SK-N-MC (cell line): ENCODE results near the gene ASCC1.
"Not testable (repeated sequence)": the region's sequence is repeated elsewhere in the genome, so short reads cannot be mapped to it uniquely, and the experiment has no call there.

Experiments
- DNase-seq: peaks from one replicate; pipeline ENCODE4 v3.0.0-alpha.2; 2011; ENCODE audit warnings: low read depth, low spot score
- H3K27ac ChIP-seq: fragments of 200-600 bp; sonication (generic); 2 replicates; pipeline ENCODE4 v1.5.1; 2016; ENCODE audit warnings: mixed run types
- H3K36me3 ChIP-seq: fragments of 200-600 bp; sonication (generic); 2 replicates; pipeline ENCODE4 v1.6.1; 2017; ENCODE audit warnings: antibody characterized with exemption, low read length, mixed read lengths; ENCODE audit not compliant: insufficient read depth
- H3K4me3 ChIP-seq: fragments of 200-600 bp; sonication (generic); 2 replicates; pipeline ENCODE4 v1.5.1; 2016
- H3K9ac ChIP-seq: fragments of 200-600 bp; sonication (generic); 2 replicates; pipeline ENCODE4 v1.8.0; 2017; ENCODE audit warnings: mixed run types, mixed read lengths; ENCODE audit not compliant: insufficient read length
- H3K9me3 ChIP-seq: fragments of 200-600 bp; sonication (generic); 2 replicates; pipeline ENCODE4 v1.6.1; 2017; ENCODE audit warnings: low read depth, mild to moderate bottlenecking, antibody characterized with exemption, low read length, moderate library complexity, mixed read lengths
- EZH2 ChIP-seq: fragments of 200-600 bp; sonication (generic); IDR thresholded peaks from one replicate; pipeline ENCODE4 v1.6.1; 2017; ENCODE audit warnings: antibody characterized with exemption
- FOXP2 ChIP-seq: optimal IDR thresholded peaks from 2 replicates; pipeline ENCODE3; 2011; ENCODE audit warnings: mild to moderate bottlenecking, moderate library complexity; ENCODE audit not compliant: insufficient read depth; ENCODE audit errors: extremely low read length, control extremely low read depth
- POLR2AphosphoS5 ChIP-seq: IDR thresholded peaks from 2 replicates; pipeline ENCODE4 v1.6.1; 2012; ENCODE audit warnings: mild to moderate bottlenecking, low read depth, low read length, borderline replicate concordance

ASCC1 gene

GRCh38 chr10:72146071-72146470 lies 70.0 kb downstream of the ASCC1 start:
- no peak for DNase-seq
- TF ChIP-seq EZH2, result no peak
- no peak for TF ChIP-seq FOXP2
- no peak for TF ChIP-seq POLR2AphosphoS5
- Histone ChIP-seq H3K9ac (no peak overlapping the region), H3K9me3 (no peaks in the 10 kb centered on the region), H3K27ac (no peak overlapping the region), H3K4me3 (no peak overlapping the region), H3K36me3 (no peaks in the 10 kb centered on the region)

GRCh38 chr10:72145657-72146056 lies 70.4 kb downstream of the ASCC1 start:
- H3K4me3 ChIP-seq, result no peak overlapping the region

GRCh38 chr10:72140850-72141249 lies 75.2 kb downstream of the ASCC1 start:
- no peak overlapping the region for H3K27ac ChIP-seq
- no peaks in the 10 kb centered on the region for H3K36me3 ChIP-seq
- TF ChIP-seq POLR2AphosphoS5 (no peak), FOXP2 (no peak)
- no peaks in the 10 kb centered on the region for H3K9me3 ChIP-seq
- no peak overlapping the region for H3K4me3 ChIP-seq
- DNase-seq, result no peak
- H3K9ac ChIP-seq, result no peak overlapping the region

More at GRCh38 chr10:72145657-72146056, 70.4 kb downstream of the ASCC1 start:
- Histone ChIP-seq H3K9ac (no peak overlapping the region), H3K9me3 (no peaks in the 10 kb centered on the region), H3K36me3 (no peaks in the 10 kb centered on the region), H3K27ac (no peak overlapping the region)
- TF ChIP-seq EZH2 (no peak), FOXP2 (no peak), POLR2AphosphoS5 (no peak)
- no peak for DNase-seq

GRCh38 chr10:72140174-72140573 lies 75.9 kb downstream of the ASCC1 start:
- no peak for DNase-seq
- TF ChIP-seq POLR2AphosphoS5, result no peak
- TF ChIP-seq FOXP2, result no peak
- TF ChIP-seq EZH2, result no peak
- Histone ChIP-seq H3K4me3 (no peak overlapping the region), H3K36me3 (no peaks in the 10 kb centered on the region), H3K27ac (no peak overlapping the region), H3K9ac (no peak overlapping the region), H3K9me3 (no peaks in the 10 kb centered on the region)

- TF ChIP-seq FOXP2 (no peak), EZH2 (no peak)
- H3K27ac ChIP-seq, result no peak overlapping the region
- no peak overlapping the region for H3K4me3 ChIP-seq
- no peak overlapping the region for H3K9ac ChIP-seq
- no peaks in the 10 kb centered on the region for H3K36me3 ChIP-seq
- no peaks in the 10 kb centered on the region for H3K9me3 ChIP-seq
- no peak for DNase-seq
Observed at GRCh38 chr10:72137583-72137982, 78.5 kb downstream of the ASCC1 start.

GRCh38 chr10:72136225-72136624 lies 79.9 kb downstream of the ASCC1 start:
- not testable (repeated sequence) for H3K9ac ChIP-seq, H3K4me3 ChIP-seq, DNase-seq

GRCh38 chr10:72134785-72135767 lies 81.0 kb downstream of the ASCC1 start:
- DNase-seq, result no peak
- H3K4me3 ChIP-seq, result no peak overlapping the region
- no peak overlapping the region for H3K9ac ChIP-seq
- TF ChIP-seq EZH2 (no peak), FOXP2 (no peak), POLR2AphosphoS5 (no peak)
- H3K27ac ChIP-seq, result no peak overlapping the region
- H3K36me3 ChIP-seq, result no peaks in the 10 kb centered on the region
- no peaks in the 10 kb centered on the region for H3K9me3 ChIP-seq

More at GRCh38 chr10:72136225-72136624, 79.9 kb downstream of the ASCC1 start:
- not testable (repeated sequence) for H3K27ac ChIP-seq, H3K9me3 ChIP-seq, H3K36me3 ChIP-seq

- no peak overlapping the region for H3K9ac ChIP-seq
- no peak overlapping the region for H3K4me3 ChIP-seq
- no peak for DNase-seq
- H3K36me3 ChIP-seq, result no peaks in the 10 kb centered on the region
- H3K27ac ChIP-seq, result no peak overlapping the region
- H3K9me3 ChIP-seq, result no peaks in the 10 kb centered on the region
- no peak for TF ChIP-seq EZH2
- TF ChIP-seq FOXP2, result no peak
- TF ChIP-seq POLR2AphosphoS5, result no peak
Observed at GRCh38 chr10:72133517-72133916, 82.6 kb downstream of the ASCC1 start.

- DNase-seq, result no peak
- Histone ChIP-seq H3K27ac (no peak overlapping the region), H3K9me3 (no peaks in the 10 kb centered on the region), H3K9ac (no peak overlapping the region), H3K4me3 (no peak overlapping the region), H3K36me3 (no peaks in the 10 kb centered on the region)
- TF ChIP-seq POLR2AphosphoS5, result no peak
- no peak for TF ChIP-seq EZH2
- TF ChIP-seq FOXP2, result no peak
Observed at GRCh38 chr10:72132854-72133253, 83.2 kb downstream of the ASCC1 start.
